ENCODE results near the gene SLC38A1. TPM values are rescaled to one million over a fixed set of nuclear protein-coding genes. Genes with fewer than 3 reads are reported as not detected.

Gene SLC38A1
- total RNA-seq, 1 experiment from 2014 or later = 259 TPM

- 0 out of 2 replicates have a peak, but pooled peaks cover 8% of the 10 kb centered on the region for H3K4me1 ChIP-seq
- CTCF ChIA-PET = no interaction called here
These were observed 91.8 kb downstream of the SLC38A1 start for GRCh38 chr12:46177025-46177424.

GRCh38 chr12:46174919-46175318 is 93.9 kb downstream of the SLC38A1 start:
- Mint-ChIP-seq H3K9me3 (ENCODE audit: unreplicated experiment) (no peaks in the 10 kb centered on the region), H3K27ac (ENCODE audit: unreplicated experiment) (no peak overlapping the region), H3K27me3 (ENCODE audit: insufficient read depth, unreplicated experiment) (peaks cover 9% of the 10 kb centered on the region), H3K4me1 (ENCODE audit: low read depth, unreplicated experiment) (no peaks in the 10 kb centered on the region), H3K36me3 (ENCODE audit: insufficient read depth, unreplicated experiment) (no peaks in the 10 kb centered on the region), H3K4me3 (ENCODE audit: unreplicated experiment) (no peak overlapping the region)
- TF ChIP-seq, protein P1, sequence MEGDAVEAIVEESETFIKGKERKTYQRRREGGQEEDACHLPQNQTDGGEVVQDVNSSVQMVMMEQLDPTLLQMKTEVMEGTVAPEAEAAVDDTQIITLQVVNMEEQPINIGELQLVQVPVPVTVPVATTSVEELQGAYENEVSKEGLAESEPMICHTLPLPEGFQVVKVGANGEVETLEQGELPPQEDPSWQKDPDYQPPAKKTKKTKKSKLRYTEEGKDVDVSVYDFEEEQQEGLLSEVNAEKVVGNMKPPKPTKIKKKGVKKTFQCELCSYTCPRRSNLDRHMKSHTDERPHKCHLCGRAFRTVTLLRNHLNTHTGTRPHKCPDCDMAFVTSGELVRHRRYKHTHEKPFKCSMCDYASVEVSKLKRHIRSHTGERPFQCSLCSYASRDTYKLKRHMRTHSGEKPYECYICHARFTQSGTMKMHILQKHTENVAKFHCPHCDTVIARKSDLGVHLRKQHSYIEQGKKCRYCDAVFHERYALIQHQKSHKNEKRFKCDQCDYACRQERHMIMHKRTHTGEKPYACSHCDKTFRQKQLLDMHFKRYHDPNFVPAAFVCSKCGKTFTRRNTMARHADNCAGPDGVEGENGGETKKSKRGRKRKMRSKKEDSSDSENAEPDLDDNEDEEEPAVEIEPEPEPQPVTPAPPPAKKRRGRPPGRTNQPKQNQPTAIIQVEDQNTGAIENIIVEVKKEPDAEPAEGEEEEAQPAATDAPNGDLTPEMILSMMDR (IDR thresholded peaks at IDR 0.05; ENCODE audit: insufficient read depth in 1 of 2, low read depth in 1 of 2, low read length in 1 of 2, severe bottlenecking in 1 of 2, unreplicated experiment in 1 of 2) = no peak
- no TSS peak for BruUV-seq (replicated peaks)
- ChIA-PET POLR2A (no interaction called here), CTCF (interaction anchor here (0.5 kb wide), 1 partner anchor 502 kb away, joined by 3 read pairs; no protein-coding TSS in a partner anchor)
- no peak overlapping the region for H3K4me3 ChIP-seq (ENCODE audit: low read depth, low read length)
- intact Hi-C loops (cut with micrococcal nuclease; ENCODE audit: unreplicated experiment) = loop anchor here (5.0 kb wide), 1 partner anchor 43 kb away; no protein-coding TSS in a partner anchor
- 0 out of 2 replicates have a peak, but pooled peaks cover 4% of the 10 kb centered on the region for H3K4me1 ChIP-seq
- H3K27me3 ChIP-seq (replicated peaks; ENCODE audit: control insufficient read depth, insufficient read depth, low read length) = no peaks in the 10 kb centered on the region; the same call in 1 of the 2 replicates
- DNase-seq = no peak
- H3K36me3 ChIP-seq (ENCODE audit: control insufficient read depth, insufficient read depth, low read length) = no peaks in the 10 kb centered on the region
- H3K9me3 ChIP-seq = no peaks in the 10 kb centered on the region; the same call in 1 of the 2 replicates

More at GRCh38 chr12:46177025-46177424, 91.8 kb downstream of the SLC38A1 start:
- Mint-ChIP-seq H3K27ac (ENCODE audit: unreplicated experiment) (no peak overlapping the region), H3K4me3 (ENCODE audit: unreplicated experiment) (no peak overlapping the region), H3K9me3 (ENCODE audit: unreplicated experiment) (no peaks in the 10 kb centered on the region), H3K36me3 (ENCODE audit: insufficient read depth, unreplicated experiment) (peaks cover 9% of the 10 kb centered on the region), H3K27me3 (ENCODE audit: insufficient read depth, unreplicated experiment) (peaks cover 6% of the 10 kb centered on the region), H3K4me1 (ENCODE audit: low read depth, unreplicated experiment) (no peaks in the 10 kb centered on the region)
- Histone ChIP-seq H3K4me3 (ENCODE audit: low read depth, low read length) (no peak overlapping the region), H3K27me3 (replicated peaks; ENCODE audit: control insufficient read depth, insufficient read depth, low read length) (no peaks in the 10 kb centered on the region; the same call in 1 of the 2 replicates), H3K9me3 (no peaks in the 10 kb centered on the region; the same call in 1 of the 2 replicates), H3K36me3 (ENCODE audit: control insufficient read depth, insufficient read depth, low read length) (no peaks in the 10 kb centered on the region)
- TF ChIP-seq, protein P1 (IDR thresholded peaks at IDR 0.05; ENCODE audit: insufficient read depth in 1 of 2, low read depth in 1 of 2, low read length in 1 of 2, severe bottlenecking in 1 of 2, unreplicated experiment in 1 of 2) = no peak
- DNase-seq = no peak
- intact Hi-C loops (cut with micrococcal nuclease; ENCODE audit: unreplicated experiment) = loop anchor here (5.0 kb wide), 1 partner anchor 45 kb away; no protein-coding TSS in a partner anchor
- BruUV-seq (replicated peaks) = no TSS peak
- POLR2A ChIA-PET = no interaction called here

DNA sequence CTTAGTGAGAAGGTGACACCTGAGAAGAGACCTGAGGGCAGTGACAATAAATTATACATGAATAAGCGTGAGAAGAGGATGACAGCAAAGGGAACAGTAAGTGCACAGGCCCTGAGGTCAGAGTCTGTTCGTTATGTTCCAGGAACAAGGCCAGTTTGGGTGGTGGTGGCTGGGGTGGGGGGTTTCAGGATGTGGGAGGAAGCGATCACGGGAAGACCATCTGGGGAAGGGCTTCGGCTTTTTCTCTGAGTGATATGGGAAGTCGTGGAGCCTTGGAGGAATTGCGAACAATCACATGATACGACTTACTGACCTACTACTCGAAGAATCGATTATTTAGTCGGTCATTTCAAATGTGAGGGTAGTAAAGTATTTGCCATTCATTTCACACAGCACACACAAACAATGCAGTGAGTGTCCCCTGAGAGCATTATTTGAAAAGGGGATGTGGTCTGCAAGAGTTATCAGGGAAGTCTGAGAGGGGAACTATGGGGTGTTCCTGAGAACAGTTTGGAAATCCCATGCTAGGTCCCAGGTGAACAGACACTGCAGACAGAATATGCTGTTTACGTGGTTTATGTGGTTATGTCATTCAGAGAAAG is 94.7 kb downstream of the SLC38A1 start:
- intact Hi-C loops (cut with micrococcal nuclease; ENCODE audit: unreplicated experiment) = no loop called here
- Histone ChIP-seq H3K4me3 (ENCODE audit: low read depth, low read length) (no peak overlapping the region), H3K36me3 (ENCODE audit: control insufficient read depth, insufficient read depth, low read length) (no peaks in the 10 kb centered on the region), H3K4me1 (no peaks in the 10 kb centered on the region), H3K27me3 (replicated peaks; ENCODE audit: control insufficient read depth, insufficient read depth, low read length) (no peaks in the 10 kb centered on the region; the same call in 1 of the 2 replicates), H3K9me3 (no peaks in the 10 kb centered on the region; the same call in 1 of the 2 replicates)
- Mint-ChIP-seq H3K36me3 (ENCODE audit: insufficient read depth, unreplicated experiment) (peaks cover 2% of the 10 kb centered on the region), H3K4me1 (ENCODE audit: low read depth, unreplicated experiment) (no peaks in the 10 kb centered on the region), H3K27me3 (ENCODE audit: insufficient read depth, unreplicated experiment) (peaks cover 9% of the 10 kb centered on the region), H3K4me3 (ENCODE audit: unreplicated experiment) (no peak overlapping the region), H3K9me3 (ENCODE audit: unreplicated experiment) (no peaks in the 10 kb centered on the region), H3K27ac (ENCODE audit: unreplicated experiment) (no peak overlapping the region)
- ChIA-PET CTCF (no interaction called here), POLR2A (no interaction called here)
- TF ChIP-seq, protein P1 (IDR thresholded peaks at IDR 0.05; ENCODE audit: insufficient read depth in 1 of 2, low read depth in 1 of 2, low read length in 1 of 2, severe bottlenecking in 1 of 2, unreplicated experiment in 1 of 2) = no peak
- BruUV-seq (replicated peaks) = no TSS peak
- no peak for DNase-seq
